ENCODE data around the gene RRAS.

RRAS gene

DNA sequence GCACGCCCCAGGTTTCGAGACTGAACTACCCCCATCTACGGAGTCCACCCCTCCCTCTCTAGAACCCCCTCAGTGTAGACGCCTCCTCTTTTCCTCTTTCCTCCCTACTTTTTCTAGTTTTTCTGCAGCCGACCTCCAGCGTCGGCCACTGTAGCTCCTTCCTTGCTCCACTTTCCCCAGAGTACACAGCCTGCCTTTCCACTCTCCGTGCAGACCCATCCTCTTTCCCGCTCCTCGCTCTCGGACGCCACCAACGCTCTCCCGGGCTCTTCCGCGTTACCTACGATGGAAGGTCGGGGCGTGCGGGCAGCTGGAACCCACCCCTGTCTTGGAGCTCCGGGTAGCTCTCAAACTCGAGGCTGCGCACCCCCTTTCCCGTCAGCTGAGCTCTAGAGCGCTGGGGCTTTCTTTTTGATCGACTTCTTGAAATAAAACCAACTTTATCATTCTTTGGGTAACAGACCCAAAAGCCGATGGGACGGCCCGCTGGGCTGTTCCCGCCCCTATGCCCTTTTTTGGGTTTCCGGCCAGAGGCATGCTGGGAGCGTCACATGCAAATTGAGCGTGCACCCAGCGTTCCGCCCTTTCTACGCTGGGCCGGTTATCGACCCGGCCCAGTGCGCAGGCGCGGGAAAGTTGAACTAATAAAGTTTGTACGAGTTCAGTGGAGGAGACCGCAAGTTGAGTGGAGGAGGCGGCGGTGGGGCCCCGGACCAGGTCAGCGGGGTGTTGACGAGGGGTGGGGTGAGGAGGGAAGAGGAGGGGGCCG is 25.6 kb upstream of the RRAS start, which contains the start of the genes BCL2L12 and IRF3:
Gene BCL2L12, plus strand, starts transcription at position 583 of the 769 bp plus-strand sequence. CDS start 760 bp downstream, outside the sequence.
Gene IRF3, minus strand, starts transcription at position 507 of the 769 bp plus-strand sequence. CDS start 1,019 bp downstream, outside the sequence.
- Histone ChIP-seq H3K9me3 (ENCODE audit: control insufficient read depth, insufficient read depth, low read length) (no peaks in the 10 kb centered on the region), H3K36me3 (ENCODE audit: insufficient read depth, low read length) (peaks cover under 1% of the 10 kb centered on the region; the same call in 1 of the 2 replicates), H3K9ac (ENCODE audit: low read depth, low read length) (peak within 1 kb of the TSS; percentile 95), H3K4me1 (ENCODE audit: insufficient read depth, low read length) (no peaks in the 10 kb centered on the region; the same call in 1 of the 2 replicates)

DNA sequence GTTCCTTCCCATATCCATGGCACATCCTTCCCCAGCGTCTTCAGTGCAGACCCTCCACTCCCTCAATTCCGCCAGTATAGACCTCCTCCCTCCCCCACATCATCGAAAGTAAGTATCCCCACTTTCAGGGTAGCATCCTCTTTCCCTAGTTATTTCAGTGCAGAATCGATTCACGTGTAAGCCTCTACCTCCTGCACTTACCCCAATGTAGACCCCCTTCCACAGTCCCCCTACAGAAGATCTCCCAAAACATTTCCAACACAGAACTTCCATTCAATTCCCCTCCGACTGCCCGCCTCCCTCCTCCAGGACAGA is 25.1 kb upstream of the RRAS start:
- Histone ChIP-seq H3K9me3 (ENCODE audit: control insufficient read depth, insufficient read depth, low read length) (no peaks in the 10 kb centered on the region), H3K9ac (ENCODE audit: low read depth, low read length) (peak overlapping the region; percentile 95), H3K4me1 (ENCODE audit: insufficient read depth, low read length) (no peaks in the 10 kb centered on the region; the same call in 1 of the 2 replicates), H3K36me3 (ENCODE audit: insufficient read depth, low read length) (peaks cover 3% of the 10 kb centered on the region; the same call in 1 of the 2 replicates)

DNA sequence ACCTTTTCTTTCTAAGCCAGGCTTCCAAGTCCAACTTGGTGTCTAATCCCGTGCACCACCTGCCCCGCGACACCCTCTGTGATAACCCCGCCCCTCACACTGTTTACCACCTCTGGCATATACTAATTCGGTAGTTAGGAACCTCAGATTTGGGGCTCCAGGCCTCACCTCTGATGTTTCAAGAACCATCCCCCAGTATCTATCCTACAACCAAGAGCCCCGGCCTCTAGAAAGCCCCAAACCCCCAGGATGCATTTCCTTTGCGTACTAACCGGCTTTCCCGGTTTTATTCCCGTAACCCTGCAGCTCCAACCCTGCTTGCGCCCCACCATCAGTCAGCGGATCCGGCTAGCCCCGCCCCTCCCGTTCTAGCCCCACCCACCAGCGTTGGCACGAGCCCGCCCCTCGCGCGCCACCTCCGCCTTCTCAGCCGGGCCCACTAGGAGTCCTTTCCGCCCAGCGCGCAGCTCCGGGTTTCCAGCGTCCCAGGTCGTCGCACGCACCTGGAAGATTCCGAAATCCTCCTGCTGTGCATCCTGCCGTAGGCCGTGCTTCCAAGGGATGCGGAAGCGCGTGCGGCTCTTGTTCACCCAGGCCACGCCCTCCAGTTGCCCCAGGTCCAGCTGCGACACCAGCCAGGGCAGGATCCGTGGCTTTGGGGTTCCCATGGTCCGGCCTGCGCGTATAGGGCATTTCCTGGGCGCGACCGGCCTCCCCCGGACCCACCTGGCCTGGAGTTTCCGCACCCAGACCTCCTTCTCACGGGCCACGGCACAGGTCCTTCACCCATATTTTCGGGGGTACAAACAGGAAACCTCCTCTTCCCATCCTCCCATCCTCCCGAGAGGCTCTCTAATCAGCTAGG is 24.5 kb upstream of the RRAS start:
- Histone ChIP-seq H3K9ac (ENCODE audit: low read depth, low read length) (peak overlapping the region; percentile 95), H3K4me1 (ENCODE audit: insufficient read depth, low read length) (no peaks in the 10 kb centered on the region; the same call in 1 of the 2 replicates), H3K9me3 (ENCODE audit: control insufficient read depth, insufficient read depth, low read length) (no peaks in the 10 kb centered on the region), H3K36me3 (ENCODE audit: insufficient read depth, low read length) (peaks cover 6% of the 10 kb centered on the region)

DNA sequence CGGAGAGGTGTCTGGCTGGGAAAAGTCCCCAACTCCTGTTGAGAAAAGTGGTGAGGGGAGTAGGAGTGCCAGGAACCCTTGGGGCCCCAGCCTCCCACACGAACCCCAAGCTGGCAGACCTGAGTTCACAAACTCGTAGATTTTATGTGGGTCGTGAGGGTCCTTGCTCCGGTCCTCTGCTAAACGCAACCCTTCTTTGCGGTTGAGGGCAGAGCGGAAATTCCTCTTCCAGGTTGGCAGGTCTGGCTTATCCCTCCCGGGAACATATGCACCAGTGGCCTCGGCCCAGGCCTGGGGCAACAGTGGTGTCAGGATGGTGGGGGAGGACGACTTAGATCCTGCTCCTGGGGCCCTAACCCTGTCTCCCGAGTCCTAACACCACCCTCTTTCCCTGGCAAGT is 23.3 kb upstream of the RRAS start:
- peaks cover 14% of the 10 kb centered on the region for H3K36me3 ChIP-seq (ENCODE audit: insufficient read depth, low read length)
- no peak overlapping the region for H3K9ac ChIP-seq (ENCODE audit: low read depth, low read length)
- H3K9me3 ChIP-seq (ENCODE audit: control insufficient read depth, insufficient read depth, low read length): no peaks in the 10 kb centered on the region
- no peaks in the 10 kb centered on the region; the same call in 1 of the 2 replicates for H3K4me1 ChIP-seq (ENCODE audit: insufficient read depth, low read length)

DNA sequence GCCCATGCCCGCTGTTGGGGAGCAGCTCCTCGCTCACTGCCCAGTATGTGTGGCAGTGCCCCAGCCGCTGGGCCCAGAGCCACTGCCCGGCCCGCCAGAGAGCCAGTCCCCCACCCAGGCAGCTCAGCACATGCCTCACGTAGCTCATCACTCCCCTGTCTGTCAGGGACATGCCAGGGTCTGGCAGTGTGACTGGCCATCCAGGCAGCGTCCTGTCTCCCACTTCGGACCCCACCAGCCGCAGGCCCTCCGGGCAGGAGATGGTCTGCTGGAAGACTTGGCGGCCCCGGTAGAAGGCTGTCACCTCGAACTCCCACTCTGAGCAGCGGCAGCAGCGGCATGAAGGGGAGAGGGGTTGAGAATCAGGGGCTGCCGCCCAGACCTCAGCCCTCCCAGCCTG is 22.1 kb upstream of the RRAS start:
- H3K9me3 ChIP-seq (ENCODE audit: control insufficient read depth, insufficient read depth, low read length): no peaks in the 10 kb centered on the region
- H3K4me1 ChIP-seq (ENCODE audit: insufficient read depth, low read length): no peaks in the 10 kb centered on the region; the same call in 1 of the 2 replicates
- peaks cover 17% of the 10 kb centered on the region for H3K36me3 ChIP-seq (ENCODE audit: insufficient read depth, low read length)
- H3K9ac ChIP-seq (ENCODE audit: low read depth, low read length): no peak overlapping the region

DNA sequence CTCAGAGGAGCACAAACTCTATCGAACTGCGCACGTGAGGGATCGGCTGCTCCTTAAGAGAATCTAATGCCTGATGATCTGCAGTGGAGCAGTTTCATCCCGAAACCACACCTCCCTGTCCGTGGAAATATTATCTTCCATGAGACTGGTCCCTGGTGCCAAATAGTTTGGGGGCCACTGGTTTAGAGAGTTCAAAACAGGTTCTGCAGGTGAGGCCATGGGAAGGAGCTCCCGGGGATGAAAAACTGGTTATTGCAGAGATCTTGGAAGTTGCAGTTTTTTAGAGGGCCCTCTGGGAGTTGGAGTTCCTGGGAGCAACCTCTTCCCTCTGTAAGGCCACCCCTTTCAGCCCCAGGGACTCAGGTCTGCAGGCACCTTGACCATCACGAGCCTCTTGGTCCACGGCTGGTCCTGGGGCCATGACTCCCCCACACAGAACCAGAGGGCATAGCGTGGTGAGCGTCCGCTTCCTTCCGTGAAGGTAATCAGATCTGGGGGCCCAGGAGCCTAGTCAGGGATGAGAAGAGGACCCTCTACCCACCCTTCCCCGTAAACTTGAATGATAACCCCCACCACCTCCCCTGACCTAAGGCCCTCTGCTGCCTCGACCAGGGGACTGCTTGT is 20.5 kb upstream of the RRAS start:
- H3K36me3 ChIP-seq (ENCODE audit: insufficient read depth, low read length): peaks cover 17% of the 10 kb centered on the region
- no peaks in the 10 kb centered on the region for H3K4me1 ChIP-seq (ENCODE audit: insufficient read depth, low read length)
- no peak overlapping the region for H3K9ac ChIP-seq (ENCODE audit: low read depth, low read length)
- no peaks in the 10 kb centered on the region for H3K9me3 ChIP-seq (ENCODE audit: control insufficient read depth, insufficient read depth, low read length)

DNA sequence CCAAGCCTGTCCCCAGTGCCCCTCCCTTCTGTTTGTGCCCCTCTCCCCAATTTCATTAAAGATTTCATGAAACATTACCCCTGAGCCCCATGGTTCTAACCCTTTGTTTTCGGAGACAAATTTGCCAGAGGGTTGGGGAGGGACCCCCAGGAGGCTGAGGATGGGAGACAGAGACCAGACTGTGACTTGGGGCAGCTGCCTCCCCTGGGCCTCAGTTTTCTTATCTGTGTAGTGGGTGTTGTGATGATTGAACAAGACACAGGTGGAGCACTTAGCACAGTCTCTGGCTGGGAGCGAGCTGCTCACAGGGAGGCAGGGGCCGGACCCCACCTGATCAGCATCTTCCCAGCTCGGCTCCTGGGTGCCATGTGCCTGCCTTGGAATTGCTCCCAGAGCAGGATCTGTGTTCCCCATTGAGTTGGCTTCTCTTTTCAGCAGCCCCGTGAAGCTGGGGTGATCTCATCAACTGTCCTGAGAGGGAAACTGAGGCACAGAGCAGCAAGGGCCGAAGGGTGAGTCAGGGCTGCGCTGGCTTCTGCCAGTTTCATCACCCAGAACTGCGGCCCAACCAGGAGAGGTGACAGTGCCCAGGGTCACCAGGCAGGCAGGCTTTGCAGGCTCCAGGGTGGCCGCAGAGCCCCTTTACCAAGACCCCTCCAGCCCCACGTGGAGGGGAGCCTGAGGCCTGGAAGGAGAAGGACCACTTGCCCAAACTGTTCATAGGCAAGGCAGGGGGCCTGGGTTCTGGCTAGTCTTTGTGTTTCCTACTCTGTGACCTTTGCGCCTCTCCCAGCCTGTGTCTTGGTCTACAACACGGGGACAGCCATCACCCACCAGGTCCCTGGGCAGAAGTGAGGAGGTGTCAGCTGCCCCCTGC is 18.9 kb upstream of the RRAS start:
- Histone ChIP-seq H3K9me3 (ENCODE audit: control insufficient read depth, insufficient read depth, low read length) (no peaks in the 10 kb centered on the region), H3K9ac (ENCODE audit: low read depth, low read length) (no peak overlapping the region), H3K36me3 (ENCODE audit: insufficient read depth, low read length) (peaks cover 17% of the 10 kb centered on the region), H3K4me1 (ENCODE audit: insufficient read depth, low read length) (no peaks in the 10 kb centered on the region)

DNA sequence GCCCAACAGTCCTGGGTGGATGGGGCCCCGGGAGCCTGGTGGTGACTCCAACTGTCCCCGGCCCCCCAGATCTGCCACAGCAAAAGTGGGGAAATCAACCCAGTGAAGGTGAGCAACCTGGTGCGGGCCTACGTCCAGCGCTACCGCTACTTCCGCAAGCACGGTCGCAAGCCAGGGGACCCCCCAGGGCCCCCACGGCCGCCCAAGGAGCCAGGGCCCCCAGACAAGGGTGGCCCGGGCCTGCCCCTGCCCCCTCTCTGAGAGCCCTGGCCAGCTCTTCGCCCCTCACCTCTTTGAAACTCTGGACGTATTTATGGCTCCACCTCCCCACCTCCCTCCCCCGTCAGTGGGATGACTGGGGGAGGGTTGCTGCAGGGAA is 18.2 kb upstream of the RRAS start:
- Histone ChIP-seq H3K9me3 (ENCODE audit: control insufficient read depth, insufficient read depth, low read length) (no peaks in the 10 kb centered on the region), H3K9ac (ENCODE audit: low read depth, low read length) (no peak overlapping the region), H3K4me1 (ENCODE audit: insufficient read depth, low read length) (no peaks in the 10 kb centered on the region), H3K36me3 (ENCODE audit: insufficient read depth, low read length) (peaks cover 17% of the 10 kb centered on the region)

DNA sequence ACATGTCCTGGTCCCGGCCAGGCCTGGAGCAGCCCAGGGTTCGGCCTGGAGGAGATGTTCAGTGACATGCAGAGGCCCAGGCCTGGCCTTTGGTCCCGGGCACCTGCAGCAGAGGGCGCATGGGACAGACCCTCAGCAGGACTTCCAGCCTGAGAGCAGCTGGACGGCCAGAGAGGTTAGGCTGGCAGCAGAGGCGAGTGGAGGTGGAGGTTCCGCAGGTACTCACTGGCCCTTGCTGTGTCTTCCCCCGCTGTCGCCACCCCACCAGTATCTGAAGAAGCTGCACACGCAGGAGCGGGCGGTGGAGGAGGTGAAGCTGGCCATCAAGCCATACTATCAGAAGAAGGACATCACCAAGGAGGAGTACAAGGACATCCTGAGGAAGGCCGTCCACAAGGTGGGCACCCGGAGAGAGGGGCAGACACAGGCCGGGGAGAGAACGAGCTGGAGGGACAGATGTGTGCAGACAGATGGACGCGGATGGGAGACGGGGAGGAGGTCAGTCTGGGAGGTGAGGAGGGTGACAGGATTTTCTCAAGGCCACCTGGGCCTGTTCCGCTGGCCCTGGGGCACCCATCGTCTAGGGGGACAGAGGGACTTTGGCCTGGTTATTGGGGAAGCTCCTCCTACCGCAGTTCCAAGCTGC is 17.7 kb upstream of the RRAS start:
- no peaks in the 10 kb centered on the region for H3K4me1 ChIP-seq (ENCODE audit: insufficient read depth, low read length)
- H3K9ac ChIP-seq (ENCODE audit: low read depth, low read length): no peak overlapping the region
- peaks cover 17% of the 10 kb centered on the region for H3K36me3 ChIP-seq (ENCODE audit: insufficient read depth, low read length)
- H3K9me3 ChIP-seq (ENCODE audit: control insufficient read depth, insufficient read depth, low read length): no peaks in the 10 kb centered on the region

DNA sequence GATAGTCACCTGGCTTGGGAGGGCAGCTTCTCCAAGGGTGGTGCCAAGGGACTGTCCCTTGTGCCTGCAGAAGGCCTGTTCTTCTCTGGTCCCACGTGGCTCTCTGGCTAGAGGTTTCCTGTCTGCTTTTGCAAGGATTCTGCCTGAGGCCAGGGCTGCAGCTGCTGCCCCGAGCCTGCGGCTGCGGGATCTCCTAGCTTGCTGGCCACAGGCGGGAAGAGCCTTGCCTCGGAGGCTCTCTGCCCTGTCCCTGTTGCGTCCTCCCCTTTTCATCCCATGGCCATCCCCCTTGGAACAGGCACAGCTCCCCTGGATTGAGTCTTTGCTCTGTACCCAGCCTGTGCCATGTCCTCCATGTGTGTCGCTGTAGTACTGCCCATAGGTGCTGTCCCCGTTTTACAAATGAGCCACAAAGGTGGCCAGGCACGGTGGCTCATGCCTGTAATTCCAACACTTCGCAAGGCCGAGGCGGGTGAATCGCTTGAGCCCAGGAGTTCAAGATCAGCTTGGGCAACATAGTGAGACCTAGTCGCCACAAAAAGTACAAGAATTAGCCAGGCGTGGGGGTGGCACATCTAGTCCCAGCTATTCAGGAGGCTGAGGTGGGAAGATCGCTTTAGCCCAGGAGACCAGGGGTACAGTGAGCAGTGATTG is 16.6 kb upstream of the RRAS start:
- Histone ChIP-seq H3K9me3 (ENCODE audit: control insufficient read depth, insufficient read depth, low read length) (no peaks in the 10 kb centered on the region), H3K4me1 (ENCODE audit: insufficient read depth, low read length) (no peaks in the 10 kb centered on the region), H3K9ac (ENCODE audit: low read depth, low read length) (no peak overlapping the region), H3K36me3 (ENCODE audit: insufficient read depth, low read length) (peaks cover 17% of the 10 kb centered on the region)

DNA sequence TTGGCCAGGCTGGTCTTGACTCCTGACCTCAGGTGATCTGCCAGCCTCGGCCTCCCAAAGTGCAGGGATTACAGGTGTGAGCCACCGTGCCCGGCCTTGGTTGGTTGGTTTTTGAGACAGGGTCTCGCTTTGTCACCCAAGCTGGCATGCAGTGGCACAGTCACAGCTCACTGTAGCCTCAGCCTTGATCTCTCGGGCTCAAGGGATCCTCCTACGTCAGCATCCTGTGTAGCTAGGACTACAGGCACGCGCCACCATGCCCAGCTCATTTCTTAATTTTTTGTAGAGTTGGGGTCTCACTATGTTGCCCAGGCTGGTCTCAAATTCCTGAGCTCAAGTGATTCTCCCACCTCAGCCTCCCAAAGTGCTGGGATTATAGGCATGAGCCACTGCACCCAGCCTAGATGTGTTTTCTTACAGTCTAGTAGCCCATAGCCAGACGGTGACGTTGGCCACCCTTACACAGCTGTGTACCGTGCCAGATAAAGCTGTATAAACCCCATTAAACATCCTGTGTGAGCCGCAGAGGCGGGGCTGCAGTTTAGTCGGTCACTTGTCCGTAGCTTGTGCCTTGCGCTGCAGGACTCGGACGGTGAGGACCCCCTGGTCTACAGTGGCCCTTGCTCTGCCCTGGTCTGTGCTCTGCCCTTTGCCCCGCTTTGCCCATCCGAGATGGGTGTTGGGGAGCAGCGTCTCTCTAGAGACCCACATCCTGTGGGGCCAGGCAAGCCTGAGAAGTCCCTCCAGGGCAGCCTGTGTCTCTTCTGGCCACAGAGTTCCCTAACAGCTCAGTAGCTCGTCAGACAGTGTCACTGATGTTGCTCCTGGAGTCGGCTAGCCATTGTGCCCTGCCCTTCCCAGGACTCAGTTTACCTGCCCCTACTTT is 15.9 kb upstream of the RRAS start:
- Histone ChIP-seq H3K9ac (ENCODE audit: low read depth, low read length) (no peak overlapping the region), H3K4me1 (ENCODE audit: insufficient read depth, low read length) (no peaks in the 10 kb centered on the region), H3K9me3 (ENCODE audit: control insufficient read depth, insufficient read depth, low read length) (no peaks in the 10 kb centered on the region), H3K36me3 (ENCODE audit: insufficient read depth, low read length) (peaks cover 17% of the 10 kb centered on the region)

DNA sequence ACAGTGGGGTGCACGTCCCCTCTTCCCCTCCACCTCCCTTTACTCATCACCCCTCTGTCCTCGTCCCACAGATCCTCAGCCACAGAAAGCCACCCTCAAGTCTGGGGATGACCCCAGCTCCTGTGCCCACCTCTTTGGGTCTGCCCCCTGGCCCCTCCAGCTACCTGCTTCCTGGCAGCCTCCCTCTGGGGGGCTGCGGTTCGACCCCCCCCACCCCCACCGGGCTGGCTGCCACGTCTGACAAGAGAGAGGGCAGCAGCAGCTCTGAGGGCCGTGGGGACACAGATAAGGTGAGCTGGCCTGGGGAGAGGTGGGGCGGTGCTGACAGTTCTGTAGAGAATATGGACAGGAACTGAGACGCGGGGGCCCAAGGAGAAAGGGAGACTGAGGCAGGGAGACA is 14.6 kb upstream of the RRAS start:
- no peaks in the 10 kb centered on the region for H3K4me1 ChIP-seq (ENCODE audit: insufficient read depth, low read length)
- no peaks in the 10 kb centered on the region for H3K9me3 ChIP-seq (ENCODE audit: control insufficient read depth, insufficient read depth, low read length)
- H3K9ac ChIP-seq (ENCODE audit: low read depth, low read length): no peak overlapping the region
- H3K36me3 ChIP-seq (ENCODE audit: insufficient read depth, low read length): peaks cover 13% of the 10 kb centered on the region

All from ES-I3 (cell line).